ENCODE results near the gene PCMT1. TPM values are rescaled to one million over a fixed set of nuclear protein-coding genes. Genes with fewer than 3 reads are reported as not detected.

The PCMT1 gene
- total RNA-seq (2022; extraction: Qiagen RNA extraction) = 85.0 to 99.9 TPM (median 88.8 TPM) in 5 replicates

GRCh38 chr6:149749594-149750135 is at the start of gene PCMT1:
TSS of gene PCMT1 (plus strand) at chr6:149749741. CDS start at chr6:149749902, 161 bp downstream.

GRCh38 chr6:149717588-149718458 is 31.7 kb upstream of the PCMT1 start, which contains the start of gene LATS1:
TSS of gene LATS1 (minus strand) at chr6:149718101. CDS start at chr6:149702126, 15,975 bp downstream.

GRCh38 chr6:149746147-149746946 is 3.2 kb upstream of the PCMT1 start, which contains the start of gene NUP43:
TSS of gene NUP43 (minus strand) at chr6:149746529. CDS start at chr6:149746495, 34 bp downstream.

Other genes with a start within 250 kb of the PCMT1 start
- gene PPIL4, start 203.7 kb upstream of the PCMT1 start, total RNA-seq (2022; extraction: Qiagen RNA extraction) = 11.6 to 23.4 TPM (median 14.2 TPM) in 5 replicates
- gene GINM1, start 183.4 kb upstream of the PCMT1 start, total RNA-seq (2022; extraction: Qiagen RNA extraction) = 24.7 to 33.7 TPM (median 26.1 TPM) in 5 replicates
- gene KATNA1, start 101.0 kb upstream of the PCMT1 start, total RNA-seq (2022; extraction: Qiagen RNA extraction) = 9.4 to 12.9 TPM (median 10.7 TPM) in 5 replicates
- 5.2 to 8.1 TPM (median 7.4 TPM) in 5 replicates for gene LATS1, start 31.6 kb upstream of the PCMT1 start, total RNA-seq (2022; extraction: Qiagen RNA extraction)
- gene NUP43, start 3.2 kb upstream of the PCMT1 start, total RNA-seq (2022; extraction: Qiagen RNA extraction) = 13.1 to 16.4 TPM (median 14.9 TPM) in 5 replicates
- 31.8 to 44.2 TPM (median 37.9 TPM) in 5 replicates for gene LRP11, start 114.6 kb downstream of the PCMT1 start, total RNA-seq (2022; extraction: Qiagen RNA extraction)
- 2.2 to 3.7 TPM (median 2.6 TPM) in 5 replicates for gene RAET1E, start 148.4 kb downstream of the PCMT1 start, total RNA-seq (2022; extraction: Qiagen RNA extraction)
- gene RAET1G, start 173.4 kb downstream of the PCMT1 start, total RNA-seq (2022; extraction: Qiagen RNA extraction) = 7.3 to 11.9 TPM (median 10.3 TPM) in 5 replicates
- gene ULBP2, start 192.3 kb downstream of the PCMT1 start, total RNA-seq (2022; extraction: Qiagen RNA extraction) = 3.2 to 4.1 TPM (median 3.9 TPM) in 5 replicates
- gene ULBP1, start 214.2 kb downstream of the PCMT1 start, total RNA-seq (2022; extraction: Qiagen RNA extraction) = 0.74 to 1.1 TPM (median 1.0 TPM) in 5 replicates

Data from A549 treated with CORT108297 at 1 μM for 4 hours (cell line).